Right kidney (tissue), 1 donor: ENCODE measurements around the gene TRMT5.

Experiments used
- DNase-seq: peaks from one replicate; pipeline ENCODE4 v3.0.0-alpha.2; 2016

The TRMT5 gene

DNA sequence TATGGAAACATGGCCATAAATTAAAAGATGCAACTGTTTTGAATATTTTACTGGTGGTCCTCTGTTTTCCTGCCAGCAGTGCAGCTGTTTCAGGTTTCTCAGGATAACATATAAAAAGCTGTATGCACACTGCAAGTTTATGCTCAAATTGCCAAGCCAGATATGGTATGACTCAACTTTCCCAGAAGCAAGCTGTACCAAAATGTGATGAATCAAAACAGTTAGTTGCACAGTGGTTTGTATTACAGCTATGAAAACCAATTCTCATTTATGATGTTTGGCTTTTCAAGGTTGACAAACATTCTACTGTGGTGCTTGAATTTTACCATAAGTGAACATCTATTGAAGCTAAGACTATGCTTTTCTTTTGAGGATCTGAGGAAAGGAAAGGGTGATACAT lies 15.5 kb downstream of the TRMT5 start:
- DNase-seq = no peak

DNA sequence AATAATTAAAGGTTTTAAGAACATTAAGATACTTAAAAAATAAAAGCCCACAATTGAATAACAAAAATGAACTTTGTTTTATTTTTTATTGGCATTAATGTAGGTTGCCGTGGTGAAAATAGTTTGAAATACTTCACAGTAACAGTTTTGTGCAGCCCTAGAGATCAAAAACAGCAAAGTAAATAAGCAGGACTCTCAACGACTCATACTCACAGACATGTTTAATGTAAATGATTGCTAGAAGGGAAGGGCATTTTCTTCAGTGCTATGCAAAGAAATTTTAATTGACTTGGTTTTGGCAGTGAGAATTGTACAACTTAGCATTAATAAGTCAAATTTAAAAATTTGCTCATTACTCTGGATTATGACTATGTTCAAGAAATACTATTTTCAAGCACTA lies 16.0 kb downstream of the TRMT5 start:
- DNase-seq = no peak

DNA sequence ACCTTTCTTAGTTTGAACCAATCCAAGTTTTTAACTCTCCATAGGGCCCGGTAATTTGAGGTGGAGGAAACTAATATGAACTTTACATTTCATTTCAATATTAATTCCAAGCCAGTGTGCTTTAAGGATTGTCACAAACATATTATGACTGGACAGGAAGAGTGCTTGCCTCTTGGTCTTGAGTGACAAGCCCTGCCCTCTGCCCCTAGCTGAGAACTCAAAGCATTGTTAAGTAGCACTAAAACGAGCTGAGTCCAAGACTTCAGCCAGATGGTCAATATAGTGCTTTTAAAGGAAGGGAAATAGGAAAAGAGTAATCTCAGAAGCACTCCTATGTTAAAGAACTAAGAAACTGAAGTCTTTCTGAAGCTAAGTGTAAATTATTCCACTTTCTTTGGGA lies 17.1 kb downstream of the TRMT5 start:
- no peak for DNase-seq

- no peak for DNase-seq
These were observed 22.7 kb downstream of the TRMT5 start for GRCh38 chr14:60958146-60958545.

DNA sequence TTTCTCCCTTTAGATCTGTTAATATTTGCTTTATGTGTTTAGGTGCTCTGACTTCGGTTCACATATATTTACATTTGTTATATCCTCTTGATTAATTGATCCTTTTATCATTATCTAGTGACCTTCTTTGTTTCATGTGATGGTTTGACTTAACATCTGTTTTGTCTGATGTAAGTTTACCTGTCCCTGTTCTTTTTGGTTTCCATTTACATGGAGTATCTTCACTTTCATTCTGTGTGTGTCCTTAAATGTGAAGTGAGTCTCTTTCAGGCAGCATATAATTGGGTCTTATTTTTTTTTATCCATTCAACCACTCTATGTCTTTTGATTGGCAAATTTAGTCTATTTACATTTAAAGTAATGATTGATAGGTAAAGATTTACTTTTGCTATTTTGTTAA lies 24.2 kb downstream of the TRMT5 start:
- no peak for DNase-seq

- no peak for DNase-seq
These were observed 24.7 kb downstream of the TRMT5 start for GRCh38 chr14:60956202-60956601.

- DNase-seq = no peak
These were observed 29.0 kb downstream of the TRMT5 start for GRCh38 chr14:60951776-60952435.

DNA sequence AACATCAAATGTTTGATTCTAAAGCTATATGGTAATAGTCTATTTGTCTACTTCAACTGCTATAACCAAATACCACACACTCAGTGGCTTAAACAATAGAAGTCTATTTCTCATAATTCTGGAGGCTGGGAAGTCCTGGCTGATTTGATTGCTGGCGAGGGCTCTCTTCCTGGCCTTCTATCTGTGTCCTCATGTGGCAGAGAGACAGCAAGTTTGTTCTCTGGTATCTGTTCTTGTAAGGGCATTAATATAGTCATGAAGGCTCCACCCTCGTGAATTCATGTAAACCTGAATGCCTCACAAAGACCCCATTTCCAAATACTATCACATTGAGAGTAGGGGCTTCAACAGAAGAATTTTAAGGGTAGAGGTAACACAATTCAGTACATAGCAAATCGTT lies 34.1 kb downstream of the TRMT5 start:
- no peak for DNase-seq

- DNase-seq = no peak
These were observed 34.9 kb downstream of the TRMT5 start for GRCh38 chr14:60945984-60946383.

DNA sequence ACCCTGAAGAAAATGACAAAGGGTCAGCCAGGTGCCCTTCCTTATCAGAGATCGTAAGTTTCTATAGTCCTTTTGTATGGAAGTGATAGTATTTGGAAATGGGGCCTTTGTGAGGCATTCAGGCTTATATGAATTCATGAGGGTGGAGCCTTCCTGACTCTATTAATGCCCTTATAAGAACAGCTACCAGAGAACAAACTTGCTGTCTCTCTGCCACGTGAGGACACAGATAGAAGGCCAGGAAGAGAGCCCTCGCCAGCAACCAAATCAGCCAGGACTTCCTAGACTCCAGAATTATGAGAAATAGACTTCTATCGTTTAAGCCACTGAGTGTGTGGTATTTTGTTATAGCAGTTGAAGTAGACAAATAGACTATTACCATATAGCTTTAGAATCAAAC lies 36.7 kb downstream of the TRMT5 start:
- no peak for DNase-seq

DNA sequence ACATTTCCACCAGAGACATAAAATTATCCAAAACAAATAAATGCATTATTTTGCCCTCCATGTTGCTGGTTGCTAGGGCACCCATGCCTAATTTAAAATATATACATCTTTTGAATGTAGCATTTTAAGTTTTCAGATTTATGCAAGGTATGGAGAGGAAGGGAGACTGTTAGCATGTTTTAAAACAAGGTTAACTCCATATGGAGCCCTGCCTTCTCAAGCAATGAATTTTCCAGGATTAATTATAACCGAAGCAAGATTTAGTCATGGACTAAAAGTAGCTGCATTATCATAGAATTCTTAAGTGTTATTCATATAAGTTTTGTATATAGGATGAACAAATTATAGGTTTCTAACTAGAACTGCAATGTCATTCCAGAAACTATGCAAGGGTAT lies 37.2 kb downstream of the TRMT5 start:
- no peak for DNase-seq

- DNase-seq = no peak
These were observed 45.6 kb downstream of the TRMT5 start for GRCh38 chr14:60935319-60935718.

- no peak for DNase-seq
These were observed 46.8 kb downstream of the TRMT5 start for GRCh38 chr14:60933920-60934655.

GRCh38 chr14:60931218-60931617 lies 49.7 kb downstream of the TRMT5 start:
- DNase-seq = no peak

- no peak for DNase-seq
These were observed 54.9 kb downstream of the TRMT5 start for GRCh38 chr14:60926002-60926401.

- no peak for DNase-seq
These were observed 55.6 kb downstream of the TRMT5 start for GRCh38 chr14:60925286-60925685.

DNA sequence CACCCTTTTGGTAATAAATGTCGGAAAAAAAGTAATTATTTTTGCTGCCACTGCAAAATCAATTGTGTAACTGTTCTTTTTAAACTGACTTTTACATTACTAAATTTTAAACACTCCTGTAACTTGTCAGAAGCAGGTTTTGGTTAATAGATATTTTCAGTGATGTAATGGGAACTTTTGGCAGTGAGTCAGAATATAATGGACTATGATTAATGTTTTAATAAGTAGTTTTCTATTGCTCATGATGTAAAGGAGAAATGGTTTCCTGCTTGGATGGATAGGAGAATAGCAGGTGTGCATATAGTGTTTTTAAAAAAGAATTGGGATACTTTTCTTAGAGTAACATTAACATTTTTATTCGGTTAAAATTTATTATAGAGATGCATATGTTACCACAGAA lies 58.8 kb downstream of the TRMT5 start:
- no peak for DNase-seq
